ENCODE data around the gene PLXND1. TPM values are rescaled to one million over a fixed set of nuclear protein-coding genes. Genes with fewer than 3 reads are reported as not detected.

The PLXND1 gene
- total and polyA plus RNA-seq, 8 donors, result 15.5 to 66.2 (median 28.5) TPM

DNA sequence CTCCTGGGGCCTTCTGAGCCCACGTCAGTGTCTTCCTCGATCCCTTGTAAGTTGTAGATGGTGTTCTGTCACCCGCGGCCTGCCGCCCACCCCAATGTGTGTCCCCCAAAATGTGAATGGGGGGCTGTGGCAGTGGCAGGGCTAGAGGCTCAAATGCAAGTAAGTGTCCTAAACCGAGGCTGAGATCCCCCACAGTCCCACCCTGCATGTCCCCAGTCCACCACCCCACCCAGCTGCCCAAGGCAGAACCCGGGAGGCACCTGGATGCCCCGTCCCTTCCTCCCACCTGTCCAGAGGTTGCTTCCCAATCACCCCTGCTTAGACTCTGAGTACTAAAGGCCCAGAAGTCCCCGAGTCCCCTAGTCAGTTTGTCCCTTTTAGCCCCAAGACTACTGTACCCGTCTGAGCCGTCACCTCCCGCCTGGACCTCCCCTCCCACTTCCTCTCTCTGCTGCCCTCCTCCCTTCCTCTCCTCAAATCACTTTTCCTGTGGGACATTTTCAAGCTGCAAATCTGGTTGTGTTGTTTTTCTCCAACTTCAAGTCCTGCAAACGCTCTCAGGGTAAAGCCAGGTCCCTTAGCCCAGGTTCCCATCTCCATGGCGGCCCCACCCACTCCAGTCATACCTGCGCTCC, 11.8 kb upstream of the PLXND1 start:
- no peaks in the 10 kb centered on the region for H3K9me3 ChIP-seq
- FAIRE-seq, result no peak
- H3K4me1 ChIP-seq, result peaks cover 0 to 7% (median 0%) of the 10 kb centered on the region in 3 donors
- H3K27ac ChIP-seq, result no peak overlapping the region
- H3K27me3 ChIP-seq, result no peaks in the 10 kb centered on the region
- TF ChIP-seq, protein P1, sequence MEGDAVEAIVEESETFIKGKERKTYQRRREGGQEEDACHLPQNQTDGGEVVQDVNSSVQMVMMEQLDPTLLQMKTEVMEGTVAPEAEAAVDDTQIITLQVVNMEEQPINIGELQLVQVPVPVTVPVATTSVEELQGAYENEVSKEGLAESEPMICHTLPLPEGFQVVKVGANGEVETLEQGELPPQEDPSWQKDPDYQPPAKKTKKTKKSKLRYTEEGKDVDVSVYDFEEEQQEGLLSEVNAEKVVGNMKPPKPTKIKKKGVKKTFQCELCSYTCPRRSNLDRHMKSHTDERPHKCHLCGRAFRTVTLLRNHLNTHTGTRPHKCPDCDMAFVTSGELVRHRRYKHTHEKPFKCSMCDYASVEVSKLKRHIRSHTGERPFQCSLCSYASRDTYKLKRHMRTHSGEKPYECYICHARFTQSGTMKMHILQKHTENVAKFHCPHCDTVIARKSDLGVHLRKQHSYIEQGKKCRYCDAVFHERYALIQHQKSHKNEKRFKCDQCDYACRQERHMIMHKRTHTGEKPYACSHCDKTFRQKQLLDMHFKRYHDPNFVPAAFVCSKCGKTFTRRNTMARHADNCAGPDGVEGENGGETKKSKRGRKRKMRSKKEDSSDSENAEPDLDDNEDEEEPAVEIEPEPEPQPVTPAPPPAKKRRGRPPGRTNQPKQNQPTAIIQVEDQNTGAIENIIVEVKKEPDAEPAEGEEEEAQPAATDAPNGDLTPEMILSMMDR (IDR thresholded peaks at IDR 0.05), result no peak
- ATAC-seq, result no peak
- no peak overlapping the region for H3K4me3 ChIP-seq
- no peaks in the 10 kb centered on the region for H3K36me3 ChIP-seq
- peak in 3 of 6 donors; percentile 15 to 47 (median 40) for DNase-seq
- intact Hi-C loops (cut with DNase I), result no loop called here
- WGBS, 2 donors, result 77 to 78% methylated on average over 15 of the region's 15 CpGs

GRCh38 chr3:129617381-129618185, 11.1 kb upstream of the PLXND1 start:
- H3K36me3 ChIP-seq, result no peaks in the 10 kb centered on the region
- H3K4me1 ChIP-seq, result peaks cover 0 to 7% (median 0%) of the 10 kb centered on the region in 3 donors
- ATAC-seq, result no peak
- peak overlapping the region in 1 of 4 donors; percentile 19 for H3K27ac ChIP-seq
- 69 to 77% methylated on average over 12 of the region's 12 CpGs for WGBS, 2 donors
- no peak for FAIRE-seq
- H3K4me3 ChIP-seq, result no peak overlapping the region
- peak in 1 of 6 donors; percentile 45 for DNase-seq
- TF ChIP-seq, protein P1 (IDR thresholded peaks at IDR 0.05), result no peak
- no peaks in the 10 kb centered on the region for H3K27me3 ChIP-seq
- H3K9me3 ChIP-seq, result no peaks in the 10 kb centered on the region
- intact Hi-C loops (cut with DNase I), result no loop called here

DNA sequence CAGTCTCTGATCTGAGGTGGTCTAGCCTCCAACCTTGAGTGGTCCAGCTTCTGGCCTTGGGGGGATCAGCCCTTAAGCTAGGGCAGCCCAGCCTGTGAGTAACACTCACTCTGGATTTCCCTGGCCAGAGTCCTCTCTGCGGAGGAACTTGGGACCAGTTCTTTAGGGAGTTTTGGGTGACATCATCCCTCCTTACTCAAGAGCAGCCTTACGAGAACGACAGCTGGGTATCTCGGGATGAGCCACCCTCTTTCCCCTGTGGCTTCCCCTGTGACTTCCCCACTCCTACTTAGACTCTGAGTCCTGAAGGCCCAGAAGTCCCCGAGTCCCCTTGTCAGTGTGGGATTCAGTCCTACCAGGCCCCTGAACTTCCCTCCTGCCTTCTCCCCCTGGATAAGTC, 10.2 kb upstream of the PLXND1 start:
- Histone ChIP-seq H3K27me3 (no peaks in the 10 kb centered on the region), H3K4me1 (peaks cover 0 to 7% (median 0%) of the 10 kb centered on the region in 3 donors), H3K9me3 (no peaks in the 10 kb centered on the region), H3K27ac (peak overlapping the region in 2 of 4 donors; percentile 17 to 19), H3K36me3 (no peaks in the 10 kb centered on the region), H3K4me3 (no peak overlapping the region)
- TF ChIP-seq, protein P1 (IDR thresholded peaks at IDR 0.05), result no peak
- intact Hi-C loops (cut with DNase I), result no loop called here
- 70 to 85% methylated on average over 5 of the region's 5 CpGs for WGBS, 2 donors
- ATAC-seq, result peak in 2 of 4 donors; percentile 50 to 52
- DNase-seq, result peak in 1 of 6 donors; percentile 15
- FAIRE-seq, result no peak

DNA sequence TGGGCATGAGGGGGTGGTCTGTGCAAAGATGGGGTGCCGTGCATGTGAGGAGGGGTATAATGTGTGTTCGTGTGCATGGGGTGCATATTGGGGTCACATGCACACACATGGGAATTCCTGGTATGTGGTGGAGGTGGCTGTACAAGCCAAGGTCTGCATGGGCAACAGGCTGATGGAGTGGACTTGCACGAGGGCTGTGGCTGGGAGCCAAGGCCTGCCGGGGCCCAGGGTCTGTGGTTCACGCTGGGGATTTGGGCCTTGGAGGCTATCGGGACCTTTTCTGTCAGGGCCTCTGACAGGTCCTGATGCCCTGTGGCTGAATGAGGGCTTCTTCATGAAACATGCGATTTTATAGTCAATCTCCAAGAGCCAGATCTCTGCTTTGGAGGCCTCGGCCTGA, 9.8 kb upstream of the PLXND1 start:
- intact Hi-C loops (cut with DNase I), result no loop called here

More for the DNA sequence above, 9.8 kb upstream of the PLXND1 start:
- WGBS, 2 donors, result 58 to 61% methylated on average over 8 of the region's 8 CpGs
- ATAC-seq (no peak), DNase-seq (peak in 4 of 6 donors; percentile 0 to 48 (median 21)), FAIRE-seq (no peak)
- Histone ChIP-seq H3K27me3 (no peaks in the 10 kb centered on the region), H3K9me3 (no peaks in the 10 kb centered on the region), H3K4me3 (no peak overlapping the region), H3K36me3 (no peaks in the 10 kb centered on the region), H3K27ac (peak overlapping the region in 2 of 4 donors; percentile 17 to 19), H3K4me1 (peaks cover 0 to 7% (median 0%) of the 10 kb centered on the region in 3 donors)
- TF ChIP-seq, protein P1 (IDR thresholded peaks at IDR 0.05), result no peak

Data from pancreas (tissue), 10 donors.